Liver (tissue), 9 donors: ENCODE measurements around the gene ARID3A. TPM values are rescaled to one million over a fixed set of nuclear protein-coding genes. Genes with fewer than 3 reads are reported as not detected.

Source experiments
- DNase-seq: peaks from one replicate; pipeline ENCODE4 v3.0.0-alpha.2; 2017; ENCODE audit warnings: low spot score
- H3K27ac ChIP-seq, 2 donors: one replicate each; pipeline ENCODE4 v1.7.0; 2013; ENCODE audit warnings: inconsistent platforms in 2 of 2, low read length in 2 of 2, control low read depth in 1 of 2, low read depth in 1 of 2, mild to moderate bottlenecking in 1 of 2
- H3K27me3 ChIP-seq, 4 donors: one replicate each; pipeline versions ENCODE4 v1.6.1 to v1.7.0; 2013; ENCODE audit warnings: low read length in 3 of 4, inconsistent platforms in 1 of 4, mild to moderate bottlenecking in 1 of 4, moderate library complexity in 1 of 4; ENCODE audit not compliant: control insufficient read depth in 4 of 4, insufficient read depth in 4 of 4
- H3K36me3 ChIP-seq, 4 donors: one replicate each; pipeline versions ENCODE4 v1.6.1 to v1.7.0; 2013; ENCODE audit warnings: low read length in 3 of 4, mild to moderate bottlenecking in 3 of 4, low read depth in 1 of 4, moderate library complexity in 1 of 4; ENCODE audit not compliant: control insufficient read depth in 4 of 4, insufficient read depth in 3 of 4
- H3K4me1 ChIP-seq, 4 donors: one replicate each; pipeline versions ENCODE4 v1.6.1 to v1.7.0; 2013; ENCODE audit warnings: low read length in 3 of 4, mild to moderate bottlenecking in 3 of 4, moderate library complexity in 1 of 4; ENCODE audit not compliant: control insufficient read depth in 4 of 4, insufficient read depth in 4 of 4
- H3K4me3 ChIP-seq, 3 donors: one replicate each; pipeline versions ENCODE4 v1.6.1 to v1.7.0; 2013; ENCODE audit warnings: low read length in 3 of 3, control low read depth in 1 of 3, low read depth in 1 of 3, mild to moderate bottlenecking in 1 of 3
- H3K9ac ChIP-seq, 2 donors: one replicate each; pipeline ENCODE4 v1.7.0; 2013; ENCODE audit warnings: low read length in 2 of 2, mild to moderate bottlenecking in 2 of 2, moderate library complexity in 2 of 2, control low read depth in 1 of 2, low read depth in 1 of 2
- H3K9me3 ChIP-seq, 4 donors: one replicate each; pipeline versions ENCODE4 v1.6.1 to v1.7.0; 2013; ENCODE audit warnings: low read length in 3 of 4; ENCODE audit not compliant: control insufficient read depth in 4 of 4
- EGR1 ChIP-seq, 2 donors: IDR thresholded peaks; 2 replicates each; pipeline ENCODE4 v1.6.1; 2016 to 2018; ENCODE audit warnings: antibody characterized with exemption in 2 of 2, low read depth in 2 of 2
- FOXA1 ChIP-seq: IDR thresholded peaks from 2 replicates; pipeline ENCODE4 v1.6.1; 2016; ENCODE audit warnings: antibody characterized with exemption
- FOXA2 ChIP-seq: IDR thresholded peaks from 2 replicates; pipeline ENCODE4 v1.6.1; 2016; ENCODE audit warnings: antibody characterized with exemption
- GABPA ChIP-seq, 2 donors: IDR thresholded peaks in 1 of 2; conservative IDR thresholded peaks in 1 of 2; 2 replicates each; pipeline ENCODE4 v1.6.1; 2016; ENCODE audit warnings: antibody characterized with exemption in 2 of 2, mild to moderate bottlenecking in 1 of 2, moderate library complexity in 1 of 2
- HNF4A ChIP-seq, 2 donors: conservative IDR thresholded peaks; 2 replicates each; pipeline ENCODE4 v1.6.1; 2016; ENCODE audit warnings: antibody characterized with exemption in 2 of 2, mild to moderate bottlenecking in 2 of 2
- HNF4G ChIP-seq: IDR thresholded peaks from 2 replicates; pipeline ENCODE4 v1.6.1; 2016; ENCODE audit warnings: antibody characterized with exemption
- JUND ChIP-seq, 2 donors: IDR thresholded peaks; 2 replicates each; pipeline ENCODE4 v1.6.1; 2016; ENCODE audit warnings: antibody characterized with exemption in 2 of 2
- NR2F2 ChIP-seq: IDR thresholded peaks from 2 replicates; pipeline ENCODE4 v1.6.1; 2016; ENCODE audit warnings: antibody characterized with exemption
- RAD21 ChIP-seq, 2 donors: IDR thresholded peaks; 2 replicates each; pipeline ENCODE4 v1.6.1; 2016; ENCODE audit warnings: antibody characterized with exemption in 2 of 2, mild to moderate bottlenecking in 2 of 2
- RXRA ChIP-seq, 2 donors: IDR thresholded peaks; 2 replicates each; pipeline ENCODE4 v1.6.1; 2017 to 2018; ENCODE audit warnings: antibody characterized with exemption in 2 of 2, mild to moderate bottlenecking in 1 of 2
- SP1 ChIP-seq: IDR thresholded peaks from 2 replicates; pipeline ENCODE4 v1.6.1; 2018; ENCODE audit warnings: antibody characterized with exemption, mild to moderate bottlenecking
- TAF1 ChIP-seq: conservative IDR thresholded peaks from 2 replicates; pipeline ENCODE4 v1.6.1; 2016; ENCODE audit warnings: antibody characterized with exemption, mild to moderate bottlenecking
- YY1 ChIP-seq: IDR thresholded peaks from 2 replicates; pipeline ENCODE4 v1.6.1; 2016; ENCODE audit warnings: antibody characterized with exemption, mild to moderate bottlenecking
- WGBS: extraction: QIAGEN DNeasy Blood & Tissue Kit; methylation state at CpG from one replicate; pipeline ENCODE4 v1.1.7; 2013; 5-methylcytosine and 5-hydroxymethylcytosine counted together
- polyA plus RNA-seq, 2 donors: library from polyadenylated mRNA; stranded (reverse) in 1 of 2; unstranded in 1 of 2; fragments of 200-250 nt in 1 of 2; fragments of >200 nt in 1 of 2; fragmentation: Nextera tagmentation in 1 of 2; extraction: Ambion mirVana in 1 of 2; gene quantifications; one replicate each; pipeline versions ENCODE4 v1.2.1 to v1.2.3, GENCODE V29; 2013 to 2015
- total RNA-seq, 2 donors: library from RNA; depleted of rRNA; stranded (reverse); fragments of >200 nt; gene quantifications; one replicate each; pipeline ENCODE4 v1.2.3, GENCODE V29; 2014
- TF ChIP-seq, protein P1 (sequence below): IDR thresholded peaks from 2 replicates; pipeline ENCODE4 v1.6.1; 2016; ENCODE audit warnings: antibody characterized with exemption, mild to moderate bottlenecking
- TF ChIP-seq, protein P2 (sequence below): IDR thresholded peaks from 2 replicates; pipeline ENCODE4 v1.6.1; 2016; ENCODE audit warnings: antibody characterized with exemption
- TF ChIP-seq, protein P3 (sequence below): IDR thresholded peaks from 2 replicates; pipeline ENCODE4 v1.6.1; 2016; ENCODE audit warnings: antibody characterized with exemption
- TF ChIP-seq, protein P4 (sequence below): fragments of 150-350 bp; IDR thresholded peaks from 2 replicates; pipeline ENCODE4 v1.5.1; 2017; ENCODE audit warnings: improper control_type of control experiment, low read depth, low read length; ENCODE audit not compliant: missing input control
- TF ChIP-seq, protein P5 (sequence below): IDR thresholded peaks from 2 replicates; pipeline ENCODE4 v1.6.1; 2016; ENCODE audit warnings: antibody characterized with exemption
- donor health status: healthy.
- donor health status: healthy.
- donor health status: healthy.
- donor health status: healthy.
- donor health status: healthy.

The ARID3A gene
- total and polyA plus RNA-seq, 4 donors, result 0.74 to 42.4 (median 3.1) TPM

DNA sequence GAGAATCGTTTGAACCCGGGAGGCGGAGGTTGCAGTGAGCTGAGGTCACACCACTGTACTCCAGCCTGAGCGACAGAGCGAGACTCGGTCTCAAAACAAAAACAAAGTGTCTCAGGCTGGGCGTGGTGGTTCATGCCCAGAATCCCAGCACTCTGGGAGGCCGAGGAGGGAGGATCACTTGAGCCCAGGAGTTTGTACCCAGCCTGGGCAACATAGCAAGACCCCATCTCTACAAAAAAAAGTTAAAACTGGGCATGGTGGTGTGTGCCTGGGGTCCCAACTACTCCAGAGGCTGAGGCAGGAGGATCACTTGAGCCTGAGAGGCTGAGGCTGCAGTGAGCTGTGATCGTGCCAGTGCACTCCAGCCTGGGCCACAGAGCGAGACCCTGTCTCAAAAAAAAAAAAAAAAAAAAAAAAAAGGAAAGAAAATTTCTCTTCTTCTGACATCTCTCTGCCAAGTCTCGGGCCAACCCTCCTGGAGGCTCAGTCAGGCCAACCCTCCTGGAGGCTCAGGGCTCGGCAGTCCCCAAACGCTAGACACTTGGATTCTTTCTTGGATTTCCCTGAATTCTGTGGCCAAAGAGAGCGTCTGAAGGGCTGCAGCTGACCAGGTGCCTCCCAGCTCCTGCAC, 26.3 kb downstream of the ARID3A start (continued):
- TF ChIP-seq, protein P1, sequence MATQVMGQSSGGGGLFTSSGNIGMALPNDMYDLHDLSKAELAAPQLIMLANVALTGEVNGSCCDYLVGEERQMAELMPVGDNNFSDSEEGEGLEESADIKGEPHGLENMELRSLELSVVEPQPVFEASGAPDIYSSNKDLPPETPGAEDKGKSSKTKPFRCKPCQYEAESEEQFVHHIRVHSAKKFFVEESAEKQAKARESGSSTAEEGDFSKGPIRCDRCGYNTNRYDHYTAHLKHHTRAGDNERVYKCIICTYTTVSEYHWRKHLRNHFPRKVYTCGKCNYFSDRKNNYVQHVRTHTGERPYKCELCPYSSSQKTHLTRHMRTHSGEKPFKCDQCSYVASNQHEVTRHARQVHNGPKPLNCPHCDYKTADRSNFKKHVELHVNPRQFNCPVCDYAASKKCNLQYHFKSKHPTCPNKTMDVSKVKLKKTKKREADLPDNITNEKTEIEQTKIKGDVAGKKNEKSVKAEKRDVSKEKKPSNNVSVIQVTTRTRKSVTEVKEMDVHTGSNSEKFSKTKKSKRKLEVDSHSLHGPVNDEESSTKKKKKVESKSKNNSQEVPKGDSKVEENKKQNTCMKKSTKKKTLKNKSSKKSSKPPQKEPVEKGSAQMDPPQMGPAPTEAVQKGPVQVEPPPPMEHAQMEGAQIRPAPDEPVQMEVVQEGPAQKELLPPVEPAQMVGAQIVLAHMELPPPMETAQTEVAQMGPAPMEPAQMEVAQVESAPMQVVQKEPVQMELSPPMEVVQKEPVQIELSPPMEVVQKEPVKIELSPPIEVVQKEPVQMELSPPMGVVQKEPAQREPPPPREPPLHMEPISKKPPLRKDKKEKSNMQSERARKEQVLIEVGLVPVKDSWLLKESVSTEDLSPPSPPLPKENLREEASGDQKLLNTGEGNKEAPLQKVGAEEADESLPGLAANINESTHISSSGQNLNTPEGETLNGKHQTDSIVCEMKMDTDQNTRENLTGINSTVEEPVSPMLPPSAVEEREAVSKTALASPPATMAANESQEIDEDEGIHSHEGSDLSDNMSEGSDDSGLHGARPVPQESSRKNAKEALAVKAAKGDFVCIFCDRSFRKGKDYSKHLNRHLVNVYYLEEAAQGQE, result no peak

DNA sequence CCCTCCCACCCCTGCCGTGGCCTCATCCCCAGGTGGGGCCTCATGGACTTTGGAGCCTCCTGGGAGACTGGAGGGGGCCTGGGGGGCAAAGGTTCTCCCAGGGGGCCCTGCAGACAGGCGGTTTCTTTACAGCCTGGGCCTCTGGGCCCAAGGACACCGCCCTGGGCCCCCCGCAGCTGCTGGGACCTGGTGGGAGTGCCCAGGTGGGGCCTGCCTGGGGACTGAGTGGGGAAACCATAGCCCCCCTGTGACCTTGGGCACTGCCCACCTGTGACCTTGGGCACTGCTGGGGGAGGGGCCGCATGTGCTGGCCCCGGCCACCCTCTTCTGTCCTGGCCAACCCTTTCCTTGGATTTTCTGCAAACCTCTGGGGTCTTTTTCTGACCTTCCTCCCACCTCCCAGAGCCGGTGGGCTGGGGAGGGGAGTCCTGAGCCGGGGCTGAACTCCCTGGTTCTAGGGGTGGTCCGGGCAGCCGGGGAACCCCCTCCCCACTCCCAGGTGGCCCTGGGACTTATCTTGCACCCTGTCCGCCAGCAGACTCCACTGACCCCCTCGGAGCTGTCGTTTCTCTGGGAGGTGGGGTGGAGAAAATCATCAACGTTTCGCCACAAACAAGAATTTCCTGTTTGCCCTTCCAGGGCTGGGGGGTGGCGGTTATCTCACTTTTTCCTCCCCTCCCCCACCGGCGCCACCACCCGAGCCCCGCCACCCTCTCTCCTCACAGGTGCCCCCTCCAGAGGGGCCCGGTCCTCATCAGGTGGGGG, 27.0 kb downstream of the ARID3A start:
- Histone ChIP-seq H3K9me3 (no peaks in the 10 kb centered on the region), H3K4me1 (peaks cover 3 to 7% (median 4%) of the 10 kb centered on the region in 4 donors), H3K4me3 (peak overlapping the region in 1 of 3 donors; percentile 11), H3K27me3 (no peaks in the 10 kb centered on the region), H3K36me3 (peaks cover 0 to under 1% (median 0%) of the 10 kb centered on the region in 4 donors), H3K9ac (no peak overlapping the region), H3K27ac (no peak overlapping the region)
- no peak for TF ChIP-seq YY1
- TF ChIP-seq HNF4A (conservative IDR thresholded peaks at IDR 0.05), result no peak
- TF ChIP-seq, protein P2, sequence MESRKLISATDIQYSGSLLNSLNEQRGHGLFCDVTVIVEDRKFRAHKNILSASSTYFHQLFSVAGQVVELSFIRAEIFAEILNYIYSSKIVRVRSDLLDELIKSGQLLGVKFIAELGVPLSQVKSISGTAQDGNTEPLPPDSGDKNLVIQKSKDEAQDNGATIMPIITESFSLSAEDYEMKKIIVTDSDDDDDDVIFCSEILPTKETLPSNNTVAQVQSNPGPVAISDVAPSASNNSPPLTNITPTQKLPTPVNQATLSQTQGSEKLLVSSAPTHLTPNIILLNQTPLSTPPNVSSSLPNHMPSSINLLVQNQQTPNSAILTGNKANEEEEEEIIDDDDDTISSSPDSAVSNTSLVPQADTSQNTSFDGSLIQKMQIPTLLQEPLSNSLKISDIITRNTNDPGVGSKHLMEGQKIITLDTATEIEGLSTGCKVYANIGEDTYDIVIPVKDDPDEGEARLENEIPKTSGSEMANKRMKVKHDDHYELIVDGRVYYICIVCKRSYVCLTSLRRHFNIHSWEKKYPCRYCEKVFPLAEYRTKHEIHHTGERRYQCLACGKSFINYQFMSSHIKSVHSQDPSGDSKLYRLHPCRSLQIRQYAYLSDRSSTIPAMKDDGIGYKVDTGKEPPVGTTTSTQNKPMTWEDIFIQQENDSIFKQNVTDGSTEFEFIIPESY, result no peak
- TF ChIP-seq EGR1 (IDR thresholded peaks at IDR 0.05; ENCODE audit: low read depth in 2 of 2), result no peak
- TF ChIP-seq, protein P3, sequence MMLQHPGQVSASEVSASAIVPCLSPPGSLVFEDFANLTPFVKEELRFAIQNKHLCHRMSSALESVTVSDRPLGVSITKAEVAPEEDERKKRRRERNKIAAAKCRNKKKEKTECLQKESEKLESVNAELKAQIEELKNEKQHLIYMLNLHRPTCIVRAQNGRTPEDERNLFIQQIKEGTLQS, result no peak
- TF ChIP-seq, protein P1, result no peak
- TF ChIP-seq GABPA (IDR thresholded peaks at IDR 0.05 in 1 of 2, conservative IDR thresholded peaks at IDR 0.05 in 1 of 2), result no peak
- TF ChIP-seq HNF4G, result no peak
- no peak for TF ChIP-seq FOXA2
- TF ChIP-seq NR2F2, result no peak
- TF ChIP-seq, protein P4, sequence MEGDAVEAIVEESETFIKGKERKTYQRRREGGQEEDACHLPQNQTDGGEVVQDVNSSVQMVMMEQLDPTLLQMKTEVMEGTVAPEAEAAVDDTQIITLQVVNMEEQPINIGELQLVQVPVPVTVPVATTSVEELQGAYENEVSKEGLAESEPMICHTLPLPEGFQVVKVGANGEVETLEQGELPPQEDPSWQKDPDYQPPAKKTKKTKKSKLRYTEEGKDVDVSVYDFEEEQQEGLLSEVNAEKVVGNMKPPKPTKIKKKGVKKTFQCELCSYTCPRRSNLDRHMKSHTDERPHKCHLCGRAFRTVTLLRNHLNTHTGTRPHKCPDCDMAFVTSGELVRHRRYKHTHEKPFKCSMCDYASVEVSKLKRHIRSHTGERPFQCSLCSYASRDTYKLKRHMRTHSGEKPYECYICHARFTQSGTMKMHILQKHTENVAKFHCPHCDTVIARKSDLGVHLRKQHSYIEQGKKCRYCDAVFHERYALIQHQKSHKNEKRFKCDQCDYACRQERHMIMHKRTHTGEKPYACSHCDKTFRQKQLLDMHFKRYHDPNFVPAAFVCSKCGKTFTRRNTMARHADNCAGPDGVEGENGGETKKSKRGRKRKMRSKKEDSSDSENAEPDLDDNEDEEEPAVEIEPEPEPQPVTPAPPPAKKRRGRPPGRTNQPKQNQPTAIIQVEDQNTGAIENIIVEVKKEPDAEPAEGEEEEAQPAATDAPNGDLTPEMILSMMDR, result no peak
- TF ChIP-seq, protein P5, sequence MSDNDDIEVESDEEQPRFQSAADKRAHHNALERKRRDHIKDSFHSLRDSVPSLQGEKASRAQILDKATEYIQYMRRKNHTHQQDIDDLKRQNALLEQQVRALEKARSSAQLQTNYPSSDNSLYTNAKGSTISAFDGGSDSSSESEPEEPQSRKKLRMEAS, result no peak
- TF ChIP-seq FOXA1, result no peak
- TF ChIP-seq RXRA (IDR thresholded peaks at IDR 0.05), result no peak
- TF ChIP-seq JUND (IDR thresholded peaks at IDR 0.05), result no peak
- TF ChIP-seq TAF1, result no peak
- no peak for TF ChIP-seq SP1
- TF ChIP-seq RAD21 (IDR thresholded peaks at IDR 0.05), result no peak
- peak; percentile 77 for DNase-seq
- 50% methylated on average over 21 of the region's 21 CpGs for WGBS
